Activated CD8-positive, alpha-beta T cell treated with anti-CD3 and anti-CD28 coated beads for 36 hours (primary cell): ENCODE measurements around the gene ERG. TPM values are rescaled to one million over a fixed set of nuclear protein-coding genes. Genes with fewer than 3 reads are reported as not detected.

Source experiments
- ATAC-seq: fragments of 200-7000 bp; cut with Tn5 transposase; one replicate; pipeline ENCODE4 v1.10.0; 2021; ENCODE audit warnings: mild to moderate bottlenecking, moderate library complexity
- CTCF ChIA-PET: fragments of 350-600 bp; sonication (Branson Sonifier 250); formaldehyde crosslinking; loops from one replicate; lab custom pipeline; 2021; ENCODE audit warnings: antibody characterized with exemption; lab: Charles Lee
- POLR2A ChIA-PET: fragments of 350-600 bp; sonication (Branson Sonifier 250); formaldehyde crosslinking; loops from one replicate; lab custom pipeline; 2021; ENCODE audit warnings: antibody characterized with exemption; lab: Charles Lee
- DNase-seq: peaks from one replicate; pipeline ENCODE4 v3.0.0-alpha.2; 2020
- H3K27ac Mint-ChIP-seq: one replicate; pipeline ENCODE4 v1.8.0; 2021; ENCODE audit warnings: mild to moderate bottlenecking, mixed read lengths
- H3K27me3 Mint-ChIP-seq: one replicate; pipeline ENCODE4 v1.8.0; 2021; ENCODE audit warnings: mixed read lengths
- H3K36me3 Mint-ChIP-seq: one replicate; pipeline ENCODE4 v1.8.0; 2021; ENCODE audit warnings: low read depth, mixed read lengths
- H3K4me1 Mint-ChIP-seq: one replicate; pipeline ENCODE4 v1.8.0; 2021; ENCODE audit warnings: low read depth, mixed read lengths
- H3K4me3 Mint-ChIP-seq: one replicate; pipeline ENCODE4 v1.8.0; 2021; ENCODE audit warnings: mild to moderate bottlenecking, moderate library complexity, mixed read lengths
- H3K9me3 Mint-ChIP-seq: one replicate; pipeline ENCODE4 v1.8.0; 2021; ENCODE audit warnings: mixed read lengths
- CTCF ChIP-seq: fragments of 200-600 bp; IDR thresholded peaks from one replicate; pipeline ENCODE4 v1.8.0; 2022; ENCODE audit warnings: antibody characterized with exemption, mild to moderate bottlenecking
- intact Hi-C: fragments of 100-400 bp; cut with micrococcal nuclease; formaldehyde crosslinking; loops from one replicate; pipeline ENCODE4 v1.10.0; 2022
- total RNA-seq, 2 experiments: library from RNA; stranded (reverse); gene quantifications; one replicate each; pipeline ENCODE4 v1.2.3, GENCODE V29; 2021

Gene ERG
- total RNA-seq, 2 experiments from 2014 or later = not detected

- Mint-ChIP-seq H3K27me3 (peaks cover 10% of the 10 kb centered on the region), H3K4me1 (peaks cover 4% of the 10 kb centered on the region), H3K4me3 (no peak overlapping the region), H3K9me3 (no peaks in the 10 kb centered on the region), H3K36me3 (no peaks in the 10 kb centered on the region), H3K27ac (no peak overlapping the region)
- ChIA-PET POLR2A (no interaction called here), CTCF (interaction anchor here (0.6 to 6.8 kb wide), 33 partner anchors 9 to 655 kb away, joined by 3 to 55 read pairs (median 4); no protein-coding TSS in a partner anchor)
- TF ChIP-seq CTCF = peak; percentile 96
- intact Hi-C loops = loop anchor here (2.0 kb wide), 1 partner anchor 197 kb away; no protein-coding TSS in a partner anchor
- DNase-seq (peak; percentile 77), ATAC-seq (peak; percentile 79)
Observed at GRCh38 chr21:38355992-38356781, 142.1 kb downstream of the ERG start.

GRCh38 chr21:38355353-38355752 is 142.9 kb downstream of the ERG start:
- DNase-seq = no peak
- CTCF ChIA-PET = interaction anchor here (0.7 to 6.8 kb wide), 15 partner anchors 8 to 681 kb away, joined by 3 to 55 read pairs (median 4); no protein-coding TSS in a partner anchor
- H3K27ac Mint-ChIP-seq = no peak overlapping the region
- peaks cover 4% of the 10 kb centered on the region for H3K4me1 Mint-ChIP-seq
- no peaks in the 10 kb centered on the region for H3K9me3 Mint-ChIP-seq
- intact Hi-C loops = no loop called here
- H3K27me3 Mint-ChIP-seq = peaks cover 10% of the 10 kb centered on the region
- ATAC-seq = no peak
- POLR2A ChIA-PET = no interaction called here
- no peak overlapping the region for H3K4me3 Mint-ChIP-seq
- H3K36me3 Mint-ChIP-seq = no peaks in the 10 kb centered on the region
- no peak for TF ChIP-seq CTCF

GRCh38 chr21:38354746-38355145 is 143.5 kb downstream of the ERG start:
- CTCF ChIA-PET = interaction anchor here (0.7 to 6.8 kb wide), 9 partner anchors 12 to 680 kb away, joined by 3 to 55 read pairs (median 4); no protein-coding TSS in a partner anchor
- H3K27ac Mint-ChIP-seq = no peak overlapping the region

GRCh38 chr21:38354231-38354630 is 144.0 kb downstream of the ERG start:
- no peaks in the 10 kb centered on the region for H3K36me3 Mint-ChIP-seq
- peaks cover 5% of the 10 kb centered on the region for H3K4me1 Mint-ChIP-seq
- peaks cover 10% of the 10 kb centered on the region for H3K27me3 Mint-ChIP-seq
- CTCF ChIA-PET = interaction anchor here (0.9 to 6.8 kb wide), 6 partner anchors 12 to 680 kb away, joined by 3 to 55 read pairs (median 34); no protein-coding TSS in a partner anchor
- H3K9me3 Mint-ChIP-seq = no peaks in the 10 kb centered on the region
- POLR2A ChIA-PET = no interaction called here
- ATAC-seq = no peak
- DNase-seq = no peak
- H3K27ac Mint-ChIP-seq = no peak overlapping the region
- intact Hi-C loops = loop anchor here (5.0 kb wide), 1 partner anchor 137 kb away; no protein-coding TSS in a partner anchor
- H3K4me3 Mint-ChIP-seq = no peak overlapping the region
- no peak for TF ChIP-seq CTCF

More at GRCh38 chr21:38354746-38355145, 143.5 kb downstream of the ERG start:
- no peak overlapping the region for H3K4me3 Mint-ChIP-seq
- no peaks in the 10 kb centered on the region for H3K36me3 Mint-ChIP-seq
- no peak for DNase-seq
- intact Hi-C loops = loop anchor here (5.0 kb wide), 1 partner anchor 137 kb away; no protein-coding TSS in a partner anchor
- POLR2A ChIA-PET = no interaction called here
- H3K27me3 Mint-ChIP-seq = peaks cover 10% of the 10 kb centered on the region
- H3K9me3 Mint-ChIP-seq = no peaks in the 10 kb centered on the region
- TF ChIP-seq CTCF = no peak
- no peak for ATAC-seq
- peaks cover 4% of the 10 kb centered on the region for H3K4me1 Mint-ChIP-seq
